HepG2 (cell line): ENCODE data around the gene SPATA33. TPM values are rescaled to one million over a fixed set of nuclear protein-coding genes. Genes with fewer than 3 reads are reported as not detected.

ENCODE experiments used
- ATAD3A ChIP-seq: sonication (generic); formaldehyde crosslinking; IDR thresholded peaks from 2 replicates; pipeline ENCODE4 v1.4.0; 2020; ENCODE audit warnings: missing genetic modification reagents
- ATF5 ChIP-seq: sonication (generic); formaldehyde crosslinking; IDR thresholded peaks from 2 replicates; pipeline ENCODE4 v1.4.0; 2020; ENCODE audit warnings: mild to moderate bottlenecking, low read depth, missing genetic modification reagents
- CBX2 ChIP-seq, 2 experiments: fragments of 200-600 bp in 1 of 2; sonication (generic); formaldehyde crosslinking in 1 of 2; IDR thresholded peaks; 2 replicates each; pipeline versions ENCODE4 v1.7.0 to v1.8.1; 2018 to 2022; ENCODE audit warnings: low read depth in 2 of 2, low read length in 1 of 2, mild to moderate bottlenecking in 1 of 2, missing genetic modification reagents in 1 of 2
- DNMT1 ChIP-seq: sonication (generic); formaldehyde crosslinking; IDR thresholded peaks from 2 replicates; pipeline ENCODE4 v1.5.1; 2020; ENCODE audit warnings: mild to moderate bottlenecking, missing genetic modification reagents
- FOXA3 ChIP-seq: IDR thresholded peaks from 2 replicates; pipeline ENCODE4 v1.6.1; 2016; ENCODE audit warnings: missing genetic modification reagents, missing compliant biosample characterization
- HHEX ChIP-seq: IDR thresholded peaks from 2 replicates; pipeline ENCODE4 v1.6.1; 2016; ENCODE audit warnings: control low read depth
- MED1 ChIP-seq: sonication (generic); formaldehyde crosslinking; IDR thresholded peaks from 2 replicates; pipeline ENCODE4 v1.4.0; 2020; ENCODE audit warnings: missing genetic modification reagents
- MIER3 ChIP-seq: IDR thresholded peaks from 2 replicates; pipeline ENCODE4 v1.6.1; 2016; ENCODE audit warnings: missing compliant biosample characterization, borderline replicate concordance
- MNT ChIP-seq: fragments of 450-650 bp; IDR thresholded peaks from 2 replicates; pipeline ENCODE4 v1.6.1; 2016
- NCOA2 ChIP-seq: sonication (generic); formaldehyde crosslinking; IDR thresholded peaks from 2 replicates; pipeline ENCODE4 v1.8.0; 2022; ENCODE audit warnings: inconsistent platforms
- POGK ChIP-seq: sonication (generic); formaldehyde crosslinking; conservative IDR thresholded peaks from 2 replicates; pipeline ENCODE4 v1.8.0; 2022; ENCODE audit warnings: mild to moderate bottlenecking, moderate library complexity, missing genetic modification reagents
- THAP11 ChIP-seq: IDR thresholded peaks from 2 replicates; pipeline ENCODE4 v1.6.1; 2016; ENCODE audit warnings: missing biosample characterization, missing genetic modification reagents
- ZBTB1 ChIP-seq: sonication (generic); formaldehyde crosslinking; IDR thresholded peaks from 2 replicates; pipeline ENCODE4 v1.4.0; 2020; ENCODE audit warnings: missing genetic modification reagents, borderline replicate concordance
- ZNF232 ChIP-seq: sonication (generic); formaldehyde crosslinking; IDR thresholded peaks from 2 replicates; pipeline ENCODE4 v1.4.0; 2020; ENCODE audit warnings: missing genetic modification reagents, borderline replicate concordance
- ZNF335 ChIP-seq: sonication (generic); formaldehyde crosslinking; IDR thresholded peaks from 2 replicates; pipeline ENCODE4 v1.4.0; 2020; ENCODE audit warnings: missing genetic modification reagents
- ZNF510 ChIP-seq: sonication (generic); formaldehyde crosslinking; IDR thresholded peaks from 2 replicates; pipeline ENCODE4 v1.4.0; 2020; ENCODE audit warnings: low read depth, mild to moderate bottlenecking, missing genetic modification reagents
- ZNF605 ChIP-seq: sonication (generic); formaldehyde crosslinking; IDR thresholded peaks from 2 replicates; pipeline ENCODE4 v1.8.0; 2022; ENCODE audit warnings: mild to moderate bottlenecking, missing genetic modification reagents
- ZNF800 ChIP-seq: sonication (generic); formaldehyde crosslinking; IDR thresholded peaks from 2 replicates; pipeline ENCODE4 v1.4.0; 2020; ENCODE audit warnings: missing genetic modification reagents
- ZNF83 ChIP-seq: sonication (generic); formaldehyde crosslinking; IDR thresholded peaks from 2 replicates; pipeline ENCODE4 v1.4.0; 2020; ENCODE audit warnings: missing genetic modification reagents, mild to moderate bottlenecking, borderline replicate concordance
- ZSCAN12 ChIP-seq: sonication (generic); formaldehyde crosslinking; IDR thresholded peaks from 2 replicates; pipeline ENCODE4 v1.9.0; 2021; ENCODE audit warnings: mild to moderate bottlenecking, missing genetic modification reagents
- polyA plus RNA-seq, 8 experiments: library from polyadenylated mRNA; depleted of rRNA in 3 of 8; stranded (reverse) in 7 of 8; unstranded in 1 of 8; fragments of >200 nt; fragmentation: Illumina TruSeq in 4 of 8; extraction: Trizol in 4 of 8; gene quantifications; 2 replicates each; pipeline versions ENCODE4 v1.2.1 to v1.2.3, GENCODE V29; 2011 to 2016; ENCODE audit warnings: low read depth in 4 of 8, missing spikeins in 1 of 8, mixed read lengths in 1 of 8; ENCODE audit not compliant: insufficient read depth in 1 of 8
- total RNA-seq, 5 experiments: library from RNA; depleted of rRNA; stranded (reverse); fragments of >200 nt; fragmentation: Illumina TruSeq; extraction: Trizol; gene quantifications; 2 replicates each; pipeline ENCODE4 v1.2.3, GENCODE V29; 2016; ENCODE audit warnings: low read depth in 1 of 5

SPATA33 gene
- total and polyA plus RNA-seq, 2 of the 13 experiments (the other 11 are each of a cell fraction or from before 2014, with no cell fraction given), result 5.7 to 11.0 TPM

GRCh38 chr16:89700100-89700648 is 42.5 kb downstream of the SPATA33 start (continued):
- TF ChIP-seq ZNF605 (CRISPR knock-in tag) (peak; percentile 94), MIER3 (CRISPR knock-in tag) (peak; percentile 73; the same call in 1 of the 2 replicates), POGK (CRISPR knock-in tag) (no peak; the same call in none of the 2 replicates), ZNF510 (CRISPR knock-in tag) (0 out of 2 replicates have a peak, but pooled peaks have one; percentile 51), ZSCAN12 (no peak), ZNF83 (CRISPR knock-in tag) (peak; percentile 71; the same call in 1 of the 2 replicates), ATAD3A (CRISPR knock-in tag) (no peak), MED1 (CRISPR knock-in tag) (peak; percentile 78; the same call in 1 of the 2 replicates), ZBTB1 (no peak), FOXA3 (CRISPR knock-in tag) (0 out of 2 replicates have a peak, but pooled peaks have one; percentile 48), ZNF232 (CRISPR knock-in tag) (no peak), HHEX (CRISPR knock-in tag) (0 out of 2 replicates have a peak, but pooled peaks have one; percentile 23), ATF5 (CRISPR knock-in tag) (no peak), MNT (peak; percentile 96), CBX2 (IDR thresholded peaks at IDR 0.05; ENCODE audit: low read depth, low read length) (no peak), CBX2 (CRISPR knock-in tag; IDR thresholded peaks at IDR 0.05; ENCODE audit: low read depth) (no peak; the same call in 1 of the 2 replicates), ZNF800 (CRISPR knock-in tag) (no peak; the same call in 1 of the 2 replicates), DNMT1 (CRISPR knock-in tag) (no peak), NCOA2 (CRISPR knock-in tag) (peak; percentile 58; the same call in 1 of the 2 replicates), ZNF335 (peak; percentile 42; the same call in 1 of the 2 replicates), THAP11 (peak; percentile 68)
